MM.1S (cell line): ENCODE measurements around the gene PSMC4.

Experiments
- EZH2 ChIP-seq: fragments of 300-600 bp; sonication (generic); optimal IDR thresholded peaks from 2 replicates; pipeline ENCODE3; 2017; ENCODE audit warnings: low read depth, mild to moderate bottlenecking, antibody characterized with exemption, low read length, mixed read lengths
- EZH2phosphoT487 ChIP-seq: fragments of 300-600 bp; sonication (generic); IDR thresholded peaks from 2 replicates; pipeline ENCODE4 v1.6.1; 2018; ENCODE audit warnings: antibody characterized with exemption, low read length
- TF ChIP-seq, protein P1 (sequence below): fragments of 300-600 bp; sonication (generic); IDR thresholded peaks from 2 replicates; pipeline ENCODE4 v1.5.1; 2016; ENCODE audit warnings: antibody characterized with exemption, low read length, mixed read lengths

DNA sequence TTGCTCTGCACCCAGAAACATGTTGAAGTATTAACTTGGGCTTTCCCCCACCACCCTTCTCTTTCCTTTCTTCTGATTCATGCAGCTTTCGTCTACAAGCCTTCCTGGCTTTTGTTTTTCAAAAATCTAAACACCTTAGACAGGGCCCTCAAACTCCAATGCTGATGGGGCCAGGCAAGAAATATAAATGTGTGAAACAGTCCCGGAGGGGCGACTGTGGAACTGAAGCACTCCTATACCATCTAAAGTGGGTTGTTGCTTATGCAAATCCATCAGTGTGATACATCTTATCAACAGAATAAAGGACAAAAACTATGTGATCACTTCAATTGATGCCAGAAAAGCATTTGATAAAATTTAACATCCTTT, 42.6 kb upstream of the PSMC4 start:
- TF ChIP-seq, protein P1, sequence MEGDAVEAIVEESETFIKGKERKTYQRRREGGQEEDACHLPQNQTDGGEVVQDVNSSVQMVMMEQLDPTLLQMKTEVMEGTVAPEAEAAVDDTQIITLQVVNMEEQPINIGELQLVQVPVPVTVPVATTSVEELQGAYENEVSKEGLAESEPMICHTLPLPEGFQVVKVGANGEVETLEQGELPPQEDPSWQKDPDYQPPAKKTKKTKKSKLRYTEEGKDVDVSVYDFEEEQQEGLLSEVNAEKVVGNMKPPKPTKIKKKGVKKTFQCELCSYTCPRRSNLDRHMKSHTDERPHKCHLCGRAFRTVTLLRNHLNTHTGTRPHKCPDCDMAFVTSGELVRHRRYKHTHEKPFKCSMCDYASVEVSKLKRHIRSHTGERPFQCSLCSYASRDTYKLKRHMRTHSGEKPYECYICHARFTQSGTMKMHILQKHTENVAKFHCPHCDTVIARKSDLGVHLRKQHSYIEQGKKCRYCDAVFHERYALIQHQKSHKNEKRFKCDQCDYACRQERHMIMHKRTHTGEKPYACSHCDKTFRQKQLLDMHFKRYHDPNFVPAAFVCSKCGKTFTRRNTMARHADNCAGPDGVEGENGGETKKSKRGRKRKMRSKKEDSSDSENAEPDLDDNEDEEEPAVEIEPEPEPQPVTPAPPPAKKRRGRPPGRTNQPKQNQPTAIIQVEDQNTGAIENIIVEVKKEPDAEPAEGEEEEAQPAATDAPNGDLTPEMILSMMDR = no peak
- TF ChIP-seq EZH2 = no peak
- TF ChIP-seq EZH2phosphoT487 = no peak
